HepG2 (cell line): ENCODE data around the gene DAZAP1. TPM values are rescaled to one million over a fixed set of nuclear protein-coding genes. Genes with fewer than 3 reads are reported as not detected.
A peak's percentile ranks its signal among the peaks of the same experiment; 100 is the strongest.

ENCODE experiments used
- ATAC-seq: fragments of 200-7000 bp; cut with Tn5 transposase; 3 replicates; pipeline ENCODE4 v1.9.1; 2020; ENCODE audit warnings: mild to moderate bottlenecking, moderate library complexity
- BruUV-seq: library from RNA; stranded (reverse); fragments of 400-500 nt; replicated peaks from 2 replicates; lab custom pipeline; 2021; lab: Mats Ljungman, UMichigan
- CTCF ChIA-PET: fragments of 300-600 bp; formaldehyde crosslinking; extraction: SDS; loops from one replicate; lab custom pipeline; 2021; ENCODE audit warnings: low total read pairs, inconsistent platforms, low intra/inter-chr PET ratio; lab: Yijun Ruan, JAX
- POLR2A ChIA-PET: fragments of 350-600 bp; sonication (Branson Sonifier 250); formaldehyde crosslinking; loops from one replicate; lab custom pipeline; 2020; ENCODE audit warnings: antibody characterized with exemption, inconsistent platforms; lab: Yijun Ruan, JAX
- DNase-seq: peaks from one replicate; pipeline ENCODE4 v3.0.0-alpha.2; 2015; ENCODE audit warnings: low spot score
- FAIRE-seq: peaks from 3 replicates; lab custom pipeline; 2011; peaks lifted over from hg19 to GRCh38; lab: Jason Lieb, UNC
- H2AFZ ChIP-seq: one replicate; pipeline ENCODE4 v1.6.1; 2011; ENCODE audit warnings: low read length, inconsistent platforms
- H3K27ac ChIP-seq: fragments of 300-600 bp; 3 replicates; pipeline ENCODE4 v1.8.0; 2011; ENCODE audit warnings: mixed run types, mild to moderate bottlenecking, mixed read lengths, low read length, inconsistent platforms; ENCODE audit not compliant: insufficient read depth; ENCODE audit errors: extremely low read length
- H3K27me3 ChIP-seq, 2 experiments: fragments of 200-600 bp in 1 of 2; 2 replicates in 1 of 2; 3 replicates in 1 of 2; pipeline versions ENCODE4 v1.6.0 to v1.8.0; 2011; ENCODE audit warnings: low read length in 2 of 2, mild to moderate bottlenecking in 2 of 2, moderate library complexity in 2 of 2, inconsistent platforms in 1 of 2; ENCODE audit not compliant: insufficient read depth in 2 of 2, control insufficient read depth in 1 of 2
- H3K36me3 ChIP-seq, 2 experiments: fragments of 200-600 bp in 1 of 2; replicated peaks in 1 of 2; 2 replicates in 1 of 2; 3 replicates in 1 of 2; pipeline versions ENCODE4 v1.5.1 to v1.8.0; 2011; ENCODE audit warnings: low read length in 2 of 2, inconsistent platforms in 1 of 2; ENCODE audit not compliant: insufficient read depth in 2 of 2, control insufficient read depth in 1 of 2
- H3K4me1 ChIP-seq: 2 replicates; pipeline ENCODE4 v1.5.1; 2012; ENCODE audit warnings: low read length, inconsistent platforms; ENCODE audit not compliant: insufficient read depth
- H3K4me2 ChIP-seq: 2 replicates; pipeline ENCODE4 v1.6.0; 2011; ENCODE audit warnings: low read depth, low read length, inconsistent platforms
- H3K4me3 ChIP-seq, 3 experiments: fragments of 200-600 bp in 1 of 3; sonication (generic), shearing (Covaris generic) in 1 of 3; replicated peaks in 1 of 3; 2 replicates each; pipeline ENCODE4 v1.5.1; 2011 to 2016; ENCODE audit warnings: low read length in 3 of 3, inconsistent platforms in 2 of 3, low read depth in 2 of 3, mild to moderate bottlenecking in 2 of 3, control low read depth in 1 of 3, mixed read lengths in 1 of 3; ENCODE audit not compliant: insufficient read depth in 1 of 3
- H3K79me2 ChIP-seq: one replicate; pipeline ENCODE4 v1.6.1; 2011; ENCODE audit warnings: low read length, inconsistent platforms; ENCODE audit not compliant: insufficient read depth
- H3K9ac ChIP-seq: 2 replicates; pipeline ENCODE4 v1.6.0; 2011; ENCODE audit warnings: mild to moderate bottlenecking, low read depth, low read length, inconsistent platforms; ENCODE audit not compliant: insufficient read depth
- H3K9me3 ChIP-seq: 2 replicates; pipeline ENCODE4 v1.5.1; 2012; ENCODE audit warnings: mild to moderate bottlenecking, low read length
- H4K20me1 ChIP-seq: 2 replicates; pipeline ENCODE4 v1.6.0; 2011; ENCODE audit warnings: inconsistent platforms, mild to moderate bottlenecking, low read length, moderate library complexity; ENCODE audit not compliant: insufficient read depth
- DNMT1 ChIP-seq: sonication (generic); formaldehyde crosslinking; IDR thresholded peaks from 2 replicates; pipeline ENCODE4 v1.5.1; 2020; ENCODE audit warnings: mild to moderate bottlenecking, missing genetic modification reagents
- KMT2B ChIP-seq: IDR thresholded peaks from 2 replicates; pipeline ENCODE4 v1.6.1; 2016; ENCODE audit warnings: missing genetic modification reagents, missing compliant biosample characterization
- LBX2 ChIP-seq: sonication (generic); formaldehyde crosslinking; IDR thresholded peaks from 2 replicates; pipeline ENCODE4 v1.5.0; 2020; ENCODE audit warnings: missing genetic modification reagents, mild to moderate bottlenecking, borderline replicate concordance
- MIXL1 ChIP-seq: IDR thresholded peaks from 2 replicates; pipeline ENCODE4 v1.6.1; 2016
- MYC ChIP-seq: sonication (generic); formaldehyde crosslinking; IDR thresholded peaks from 2 replicates; pipeline ENCODE4 v1.9.0; 2021; ENCODE audit warnings: missing genetic modification reagents, borderline replicate concordance
- NRL ChIP-seq: sonication (generic); formaldehyde crosslinking; IDR thresholded peaks from 2 replicates; pipeline ENCODE4 v1.5.0; 2020; ENCODE audit warnings: missing genetic modification reagents, mild to moderate bottlenecking, moderate library complexity, borderline replicate concordance
- PATZ1 ChIP-seq: sonication (generic); formaldehyde crosslinking; IDR thresholded peaks from 2 replicates; pipeline ENCODE4 v1.4.0; 2020; ENCODE audit warnings: missing genetic modification reagents
- REPIN1 ChIP-seq: sonication (generic); formaldehyde crosslinking; IDR thresholded peaks from 2 replicates; pipeline ENCODE4 v1.8.0; 2022; ENCODE audit warnings: missing genetic modification reagents, low read depth, mild to moderate bottlenecking, borderline replicate concordance
- SMAD1 ChIP-seq: sonication (generic); formaldehyde crosslinking; IDR thresholded peaks from 2 replicates; pipeline ENCODE4 v1.4.0; 2020; ENCODE audit warnings: missing genetic modification reagents, low read depth, mild to moderate bottlenecking, borderline replicate concordance
- SPEN ChIP-seq: sonication (generic); formaldehyde crosslinking; IDR thresholded peaks from 2 replicates; pipeline ENCODE4 v1.5.1; 2020; ENCODE audit warnings: low read depth, mild to moderate bottlenecking, missing genetic modification reagents
- TARDBP ChIP-seq: sonication (generic); formaldehyde crosslinking; IDR thresholded peaks from 2 replicates; pipeline ENCODE4 v1.8.0; 2022; ENCODE audit warnings: mild to moderate bottlenecking, missing genetic modification reagents
- TEF ChIP-seq: sonication (generic); formaldehyde crosslinking; IDR thresholded peaks from 2 replicates; pipeline ENCODE4 v1.5.0; 2020; ENCODE audit warnings: missing genetic modification reagents
- ZBTB38 ChIP-seq: sonication (generic); formaldehyde crosslinking; IDR thresholded peaks from 2 replicates; pipeline ENCODE4 v1.5.1; 2020; ENCODE audit warnings: mild to moderate bottlenecking, missing genetic modification reagents
- ZNF280B ChIP-seq: sonication (generic); formaldehyde crosslinking; IDR thresholded peaks from 2 replicates; pipeline ENCODE4 v1.5.0; 2020; ENCODE audit warnings: missing genetic modification reagents, mild to moderate bottlenecking, borderline replicate concordance
- ZNF770 ChIP-seq: sonication (generic); formaldehyde crosslinking; IDR thresholded peaks from 2 replicates; pipeline ENCODE4 v1.5.0; 2020; ENCODE audit warnings: mild to moderate bottlenecking, missing genetic modification reagents
- WGBS: methylation state at CpG from one replicate; pipeline ENCODE4 v1.1.6; 2017; ENCODE audit warnings: low lambda C conversion rate; 5-methylcytosine and 5-hydroxymethylcytosine counted together
- in situ Hi-C: cut with HindIII; loops from 2 replicates; pipeline ENCODE4 v1.10.0; 2017; ENCODE audit warnings: low pct_unique_long_range_greater_than_20kb; ENCODE audit not compliant: extremely low pct_ligation_motif_present
- intact Hi-C: fragments of 100-400 bp; cut with micrococcal nuclease; formaldehyde crosslinking; loops from one replicate; pipeline ENCODE4 v1.10.0; 2022; ENCODE audit not compliant: unreplicated experiment
- polyA plus RNA-seq, 8 experiments: library from polyadenylated mRNA; depleted of rRNA in 3 of 8; stranded (reverse) in 7 of 8; unstranded in 1 of 8; fragments of >200 nt; fragmentation: Illumina TruSeq in 4 of 8; extraction: Trizol in 4 of 8; gene quantifications; 2 replicates each; pipeline versions ENCODE4 v1.2.1 to v1.2.3, GENCODE V29; 2011 to 2016; ENCODE audit warnings: low read depth in 4 of 8, missing spikeins in 1 of 8, mixed read lengths in 1 of 8; ENCODE audit not compliant: insufficient read depth in 1 of 8
- total RNA-seq, 5 experiments: library from RNA; depleted of rRNA; stranded (reverse); fragments of >200 nt; fragmentation: Illumina TruSeq; extraction: Trizol; gene quantifications; 2 replicates each; pipeline ENCODE4 v1.2.3, GENCODE V29; 2016; ENCODE audit warnings: low read depth in 1 of 5

DAZAP1 gene
- total and polyA plus RNA-seq, 2 of the 13 experiments (the other 11 are each of a cell fraction or from before 2014, with no cell fraction given), result 63.3 to 79.2 TPM

GRCh38 chr19:1394252-1395193 is 12.9 kb upstream of the DAZAP1 start:
- Histone ChIP-seq H3K4me3 (no peak overlapping the region), H3K4me1 (peaks cover 30% of the 10 kb centered on the region), H3K79me2 (no peaks in the 10 kb centered on the region), H4K20me1 (no peaks in the 10 kb centered on the region), H3K9ac (no peak overlapping the region), H3K27ac (no peak overlapping the region), H3K27me3 (no peaks in the 10 kb centered on the region), H3K4me2 (0 out of 2 replicates have a peak overlapping the region, but pooled peaks have one; percentile 14), H3K36me3 (peaks cover 2 to 23% of the 10 kb centered on the region in 2 experiments; a peak in 3 of 5 replicates), H3K9me3 (no peaks in the 10 kb centered on the region), H2AFZ (no peak overlapping the region)
- WGBS, result 82% methylated on average over 32 of the region's 43 CpGs
- DNase-seq (no peak), FAIRE-seq (no peak), ATAC-seq (peak; percentile 48)
- CTCF ChIA-PET, result no interaction called here
- POLR2A ChIA-PET, result interaction anchor here (0.7 kb wide), 1 partner anchor 19 kb away, joined by 3 read pairs; no protein-coding TSS in a partner anchor
- no TSS peak for BruUV-seq
- in situ Hi-C loops (no loop called here), intact Hi-C loops (no loop called here)
- peak; percentile 40; the same call in 1 of the 2 replicates for TF ChIP-seq PATZ1 (CRISPR knock-in tag)
- TF ChIP-seq TARDBP (CRISPR knock-in tag), result 0 out of 2 replicates have a peak, but pooled peaks have one; percentile 24
- 0 out of 2 replicates have a peak, but pooled peaks have one; percentile 24 for TF ChIP-seq MYC (CRISPR knock-in tag)
- TF ChIP-seq ZNF280B (CRISPR knock-in tag), result peak; percentile 2; the same call in 1 of the 2 replicates
- TF ChIP-seq TEF (CRISPR knock-in tag), result no peak
- 0 out of 2 replicates have a peak, but pooled peaks have one; percentile 8 for TF ChIP-seq REPIN1
- peak; percentile 15; the same call in 1 of the 2 replicates for TF ChIP-seq ZNF770 (CRISPR knock-in tag)
- TF ChIP-seq DNMT1 (CRISPR knock-in tag), result 0 out of 2 replicates have a peak, but pooled peaks have one; percentile 74
- TF ChIP-seq NRL (CRISPR knock-in tag), result 0 out of 2 replicates have a peak, but pooled peaks have one; percentile 7
- TF ChIP-seq KMT2B, result no peak
- TF ChIP-seq ZBTB38 (CRISPR knock-in tag), result peak; percentile 72
- no peak for TF ChIP-seq MIXL1
- TF ChIP-seq LBX2 (CRISPR knock-in tag), result no peak
- TF ChIP-seq SMAD1 (CRISPR knock-in tag), result no peak
- 0 out of 2 replicates have a peak, but pooled peaks have one; percentile 20 for TF ChIP-seq SPEN (CRISPR knock-in tag)
